NB4 (cell line): ENCODE results near the gene THSD4.

Experiments
- CTCF ChIP-seq: IDR thresholded peaks from one replicate; pipeline ENCODE4 v1.5.1; 2012; ENCODE audit warnings: low read depth, low read length
- POLR2A ChIP-seq: IDR thresholded peaks from 2 replicates; pipeline ENCODE4 v1.6.1; 2011; ENCODE audit warnings: mild to moderate bottlenecking; ENCODE audit not compliant: insufficient read length; ENCODE audit errors: extremely low read depth

- TF ChIP-seq CTCF (no peak), POLR2A (no peak)
Observed at GRCh38 chr15:71359246-71359645, 244.0 kb downstream of the THSD4 start.
